Calu3 (cell line): ENCODE data around the gene TLCD5. TPM values are rescaled to one million over a fixed set of nuclear protein-coding genes. Genes with fewer than 3 reads are reported as not detected.

Source experiments
- BruUV-seq: library from RNA; stranded (reverse); fragments of 400-500 nt; replicated peaks from 2 replicates; lab custom pipeline; 2021; lab: Mats Ljungman, UMichigan
- CTCF ChIA-PET: fragments of 300-600 bp; sonication (Branson Sonifier 250); formaldehyde crosslinking; loops from one replicate; lab custom pipeline; 2022; ENCODE audit warnings: antibody characterized with exemption; lab: Charles Lee
- DNase-seq: peaks from one replicate; pipeline ENCODE4 v3.0.0; 2022
- H3K27ac Mint-ChIP-seq: one replicate; pipeline ENCODE4 v1.8.0; 2022; ENCODE audit warnings: mixed read lengths; ENCODE audit not compliant: unreplicated experiment
- H3K27me3 Mint-ChIP-seq: one replicate; pipeline ENCODE4 v1.8.0; 2022; ENCODE audit warnings: mixed read lengths; ENCODE audit not compliant: unreplicated experiment
- H3K36me3 Mint-ChIP-seq: one replicate; pipeline ENCODE4 v1.8.0; 2022; ENCODE audit warnings: mild to moderate bottlenecking, moderate library complexity, mixed read lengths; ENCODE audit not compliant: insufficient read depth, unreplicated experiment
- H3K4me1 Mint-ChIP-seq: one replicate; pipeline ENCODE4 v1.8.0; 2022; ENCODE audit warnings: mild to moderate bottlenecking, low read depth, mixed read lengths; ENCODE audit not compliant: unreplicated experiment
- H3K4me3 Mint-ChIP-seq: one replicate; pipeline ENCODE4 v1.8.0; 2022; ENCODE audit warnings: mild to moderate bottlenecking, low read depth, moderate library complexity, mixed read lengths; ENCODE audit not compliant: unreplicated experiment
- H3K9me3 Mint-ChIP-seq: one replicate; pipeline ENCODE4 v1.8.0; 2022; ENCODE audit warnings: low read depth, mixed read lengths; ENCODE audit not compliant: unreplicated experiment
- intact Hi-C: fragments of 100-400 bp; cut with micrococcal nuclease; formaldehyde crosslinking; loops from one replicate; pipeline ENCODE4 v1.10.0; 2022; ENCODE audit not compliant: unreplicated experiment
- total RNA-seq: library from RNA; stranded (reverse); gene quantifications from 2 replicates; pipeline ENCODE4 v1.2.3, GENCODE V29; 2022
- TF ChIP-seq, protein P1 (sequence below): fragments of 200-600 bp; IDR thresholded peaks from one replicate; pipeline ENCODE4 v1.8.0; 2022; ENCODE audit warnings: antibody characterized with exemption; ENCODE audit not compliant: unreplicated experiment

The TLCD5 gene
- total RNA-seq, 1 experiment from 2014 or later: 4.9 TPM

- CTCF ChIA-PET: interaction anchor here (0.6 to 0.7 kb wide), 2 partner anchors 59 to 130 kb away, joined by 3 to 4 read pairs; no protein-coding TSS in a partner anchor
- Mint-ChIP-seq H3K4me3 (no peak overlapping the region), H3K27ac (no peak overlapping the region), H3K4me1 (no peaks in the 10 kb centered on the region), H3K9me3 (no peaks in the 10 kb centered on the region), H3K36me3 (no peaks in the 10 kb centered on the region), H3K27me3 (peaks cover 46% of the 10 kb centered on the region)
- no TSS peak for BruUV-seq
- TF ChIP-seq, protein P1, sequence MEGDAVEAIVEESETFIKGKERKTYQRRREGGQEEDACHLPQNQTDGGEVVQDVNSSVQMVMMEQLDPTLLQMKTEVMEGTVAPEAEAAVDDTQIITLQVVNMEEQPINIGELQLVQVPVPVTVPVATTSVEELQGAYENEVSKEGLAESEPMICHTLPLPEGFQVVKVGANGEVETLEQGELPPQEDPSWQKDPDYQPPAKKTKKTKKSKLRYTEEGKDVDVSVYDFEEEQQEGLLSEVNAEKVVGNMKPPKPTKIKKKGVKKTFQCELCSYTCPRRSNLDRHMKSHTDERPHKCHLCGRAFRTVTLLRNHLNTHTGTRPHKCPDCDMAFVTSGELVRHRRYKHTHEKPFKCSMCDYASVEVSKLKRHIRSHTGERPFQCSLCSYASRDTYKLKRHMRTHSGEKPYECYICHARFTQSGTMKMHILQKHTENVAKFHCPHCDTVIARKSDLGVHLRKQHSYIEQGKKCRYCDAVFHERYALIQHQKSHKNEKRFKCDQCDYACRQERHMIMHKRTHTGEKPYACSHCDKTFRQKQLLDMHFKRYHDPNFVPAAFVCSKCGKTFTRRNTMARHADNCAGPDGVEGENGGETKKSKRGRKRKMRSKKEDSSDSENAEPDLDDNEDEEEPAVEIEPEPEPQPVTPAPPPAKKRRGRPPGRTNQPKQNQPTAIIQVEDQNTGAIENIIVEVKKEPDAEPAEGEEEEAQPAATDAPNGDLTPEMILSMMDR: no peak
- DNase-seq: no peak
- intact Hi-C loops: no loop called here
These were observed 30.0 kb upstream of the TLCD5 start for GRCh38 chr11:120295099-120295498.

DNA sequence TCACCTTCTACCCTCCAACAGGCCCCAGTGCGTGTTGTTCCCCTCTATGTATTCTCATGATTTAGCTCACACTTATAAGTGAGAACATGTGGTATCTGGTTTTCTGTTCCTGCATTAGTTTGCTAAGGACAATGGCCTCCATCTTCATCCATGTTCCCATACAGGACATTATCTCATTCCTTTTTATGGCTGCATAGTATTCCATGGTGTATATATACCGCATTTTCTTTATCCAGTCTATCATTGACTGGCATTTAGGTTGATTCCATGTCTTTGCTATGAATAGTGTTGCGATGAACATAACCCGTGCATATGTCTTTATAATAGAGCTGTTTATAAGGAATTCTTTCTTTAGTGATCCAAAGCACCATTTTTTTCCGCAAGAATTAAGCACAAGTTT lies 28.5 kb upstream of the TLCD5 start:
- Mint-ChIP-seq H3K9me3 (no peaks in the 10 kb centered on the region), H3K4me3 (no peak overlapping the region), H3K36me3 (no peaks in the 10 kb centered on the region), H3K4me1 (peaks cover 2% of the 10 kb centered on the region), H3K27me3 (peaks cover 34% of the 10 kb centered on the region), H3K27ac (no peak overlapping the region)
- BruUV-seq: no TSS peak
- CTCF ChIA-PET: interaction anchor here (0.6 kb wide), 1 partner anchor 386 kb away, joined by 3 read pairs; no protein-coding TSS in a partner anchor
- intact Hi-C loops: no loop called here
- DNase-seq: no peak
- TF ChIP-seq, protein P1: no peak

DNA sequence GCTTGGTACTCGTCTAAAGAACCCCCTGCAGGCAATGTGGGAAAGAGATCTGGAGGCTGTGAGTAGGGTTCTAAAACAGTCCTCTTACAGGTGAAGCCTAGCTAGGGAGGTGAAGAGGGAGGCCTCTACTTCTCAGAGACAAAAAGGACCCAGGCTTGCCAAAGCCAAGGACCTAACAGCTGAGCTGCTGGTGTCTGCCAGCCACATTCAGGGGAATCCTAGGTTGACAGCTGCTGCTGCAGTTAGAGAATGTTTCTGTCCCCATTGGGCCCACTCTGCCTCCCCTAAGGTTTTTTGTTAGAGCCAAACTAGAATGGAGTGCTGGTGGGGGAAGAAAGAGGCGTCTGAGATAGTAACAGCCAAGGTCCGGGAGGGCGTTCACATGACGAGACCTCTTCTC lies 26.6 kb upstream of the TLCD5 start:
- Mint-ChIP-seq H3K9me3 (no peaks in the 10 kb centered on the region), H3K4me3 (no peak overlapping the region), H3K36me3 (peaks cover 9% of the 10 kb centered on the region), H3K27me3 (peaks cover 24% of the 10 kb centered on the region), H3K4me1 (peaks cover 19% of the 10 kb centered on the region), H3K27ac (no peak overlapping the region)
- intact Hi-C loops: no loop called here
- DNase-seq: no peak
- TF ChIP-seq, protein P1: no peak
- CTCF ChIA-PET: no interaction called here
- BruUV-seq: no TSS peak

- Mint-ChIP-seq H3K4me1 (peaks cover 54% of the 10 kb centered on the region), H3K27me3 (no peaks in the 10 kb centered on the region), H3K36me3 (peaks cover 21% of the 10 kb centered on the region), H3K27ac (peak overlapping the region; percentile 54), H3K4me3 (peak overlapping the region; percentile 17), H3K9me3 (no peaks in the 10 kb centered on the region)
- intact Hi-C loops: no loop called here
- BruUV-seq: no TSS peak
- peak; percentile 65 for DNase-seq
- TF ChIP-seq, protein P1: no peak
- CTCF ChIA-PET: interaction anchor here (0.6 kb wide), 1 partner anchor 42 kb away, joined by 3 read pairs; no protein-coding TSS in a partner anchor
These were observed 22.9 kb upstream of the TLCD5 start for GRCh38 chr11:120302001-120302805.
